IMR-90 (cell line): ENCODE measurements around the gene ESRP2. TPM values are rescaled to one million over a fixed set of nuclear protein-coding genes. Genes with fewer than 3 reads are reported as not detected.

Experiments used
- ATAC-seq: fragments of 200-7000 bp; cut with Tn5 transposase; 2 replicates; pipeline ENCODE4 v1.9.1; 2020; ENCODE audit warnings: low read depth, mild to moderate bottlenecking, moderate library complexity
- BruUV-seq: library from RNA; stranded (reverse); fragments of 400-500 nt; replicated peaks from 2 replicates; lab custom pipeline; 2021; lab: Mats Ljungman, UMichigan
- CTCF ChIA-PET: fragments of 300-600 bp; formaldehyde crosslinking; extraction: SDS; loops from one replicate; lab custom pipeline; 2021; ENCODE audit warnings: antibody characterized with exemption; lab: Yijun Ruan, JAX
- POLR2A ChIA-PET: fragments of 300-600 bp; sonication (Branson Sonifier 250); formaldehyde crosslinking; loops from one replicate; lab custom pipeline; 2022; ENCODE audit warnings: antibody characterized with exemption; ENCODE audit not compliant: unreplicated experiment; lab: Charles Lee
- DNase-seq: peaks from one replicate; pipeline ENCODE4 v3.0.0; 2013
- H2AFZ ChIP-seq: replicated peaks from 2 replicates; pipeline ENCODE3; 2013; ENCODE audit warnings: low read length, mild to moderate bottlenecking; ENCODE audit not compliant: poor library complexity
- H2AK5ac ChIP-seq: 2 replicates; pipeline ENCODE4 v1.6.1; 2013; ENCODE audit warnings: low read depth, low read length, inconsistent platforms
- H2AK9ac ChIP-seq: replicated peaks from 2 replicates; pipeline ENCODE3; 2013; ENCODE audit warnings: mild to moderate bottlenecking, low read depth, low read length, moderate library complexity; ENCODE audit not compliant: poor library complexity
- H2BK120ac ChIP-seq: 2 replicates; pipeline ENCODE4 v1.6.1; 2013; ENCODE audit warnings: low read depth, low read length, inconsistent platforms
- H2BK15ac ChIP-seq: 3 replicates; pipeline ENCODE4 v1.6.1; 2013; ENCODE audit warnings: low read depth, low read length, inconsistent platforms
- H2BK20ac ChIP-seq: 2 replicates; pipeline ENCODE4 v1.6.1; 2013; ENCODE audit warnings: low read depth, mild to moderate bottlenecking, inconsistent platforms, low read length, moderate library complexity
- H2BK5ac ChIP-seq: 2 replicates; pipeline ENCODE4 v1.6.1; 2013; ENCODE audit warnings: mild to moderate bottlenecking, low read depth, low read length, inconsistent platforms; ENCODE audit not compliant: poor library complexity, severe bottlenecking
- H3K14ac ChIP-seq: replicated peaks from 2 replicates; pipeline ENCODE4 v1.6.1; 2013; ENCODE audit warnings: low read depth, low read length, inconsistent platforms
- H3K18ac ChIP-seq: 2 replicates; pipeline ENCODE4 v1.6.1; 2013; ENCODE audit warnings: low read depth, low read length, control low read depth
- H3K23ac ChIP-seq: 2 replicates; pipeline ENCODE4 v1.6.1; 2013; ENCODE audit warnings: low read depth, low read length, inconsistent platforms
- H3K27ac ChIP-seq: 2 replicates; pipeline ENCODE4 v1.5.1; 2013; ENCODE audit warnings: mild to moderate bottlenecking, control low read depth, low read length; ENCODE audit not compliant: insufficient read depth
- H3K27me3 ChIP-seq: 2 replicates; pipeline ENCODE4 v1.6.1; 2013; ENCODE audit warnings: low read length; ENCODE audit not compliant: control insufficient read depth, insufficient read depth
- H3K36me3 ChIP-seq: 2 replicates; pipeline ENCODE4 v1.6.1; 2013; ENCODE audit warnings: low read length, mixed read lengths; ENCODE audit not compliant: control insufficient read depth, insufficient read depth
- H3K4ac ChIP-seq: 2 replicates; pipeline ENCODE4 v1.6.1; 2013; ENCODE audit warnings: low read depth, low read length, inconsistent platforms
- H3K4me1 ChIP-seq: 2 replicates; pipeline ENCODE4 v1.6.1; 2013; ENCODE audit warnings: low read length, mixed read lengths; ENCODE audit not compliant: control insufficient read depth, insufficient read depth
- H3K4me2 ChIP-seq: 2 replicates; pipeline ENCODE4 v1.6.1; 2013; ENCODE audit warnings: low read depth, mild to moderate bottlenecking, control low read depth, low read length, moderate library complexity
- H3K4me3 ChIP-seq: 2 replicates; pipeline ENCODE4 v1.5.1; 2013; ENCODE audit warnings: low read depth, mild to moderate bottlenecking, control low read depth, low read length, moderate library complexity; ENCODE audit not compliant: insufficient read depth
- H3K56ac ChIP-seq: 2 replicates; pipeline ENCODE4 v1.6.1; 2013; ENCODE audit warnings: low read length, inconsistent platforms; ENCODE audit not compliant: insufficient read depth; ENCODE audit errors: extremely low read depth
- H3K79me1 ChIP-seq, 2 experiments: 2 replicates each; pipeline ENCODE4 v1.6.1; 2013; ENCODE audit warnings: low read length in 2 of 2, inconsistent platforms in 1 of 2, low read depth in 1 of 2
- H3K9ac ChIP-seq: 2 replicates; pipeline ENCODE4 v1.6.1; 2013; ENCODE audit warnings: low read depth, low read length, control low read depth
- H3K9me1 ChIP-seq: 2 replicates; pipeline ENCODE4 v1.6.1; 2013; ENCODE audit warnings: low read length, inconsistent platforms; ENCODE audit not compliant: insufficient read depth
- H3K9me3 ChIP-seq: 2 replicates; pipeline ENCODE4 v1.6.1; 2013; ENCODE audit warnings: low read length; ENCODE audit not compliant: control insufficient read depth, insufficient read depth
- H4K20me1 ChIP-seq: 2 replicates; pipeline ENCODE4 v1.6.1; 2013; ENCODE audit warnings: low read length, inconsistent platforms; ENCODE audit not compliant: insufficient read depth
- H4K5ac ChIP-seq: 2 replicates; pipeline ENCODE4 v1.6.1; 2013; ENCODE audit warnings: mild to moderate bottlenecking, low read depth, low read length, control low read depth
- H4K8ac ChIP-seq, 2 experiments: 2 replicates each; pipeline ENCODE4 v1.6.1; 2013; ENCODE audit warnings: low read depth in 2 of 2, low read length in 2 of 2, control low read depth in 1 of 2, inconsistent platforms in 1 of 2
- H4K91ac ChIP-seq: 2 replicates; pipeline ENCODE4 v1.6.1; 2013; ENCODE audit warnings: low read depth, low read length, inconsistent platforms; ENCODE audit not compliant: insufficient read depth
- CEBPB ChIP-seq: IDR thresholded peaks from 2 replicates; pipeline ENCODE4 v1.6.1; 2012; ENCODE audit warnings: low read depth, low read length, improper control_type of control experiment
- CTCF ChIP-seq: conservative IDR thresholded peaks from 2 replicates; pipeline ENCODE4 v1.5.1; 2012; ENCODE audit warnings: mild to moderate bottlenecking, low read depth, low read length, improper control_type of control experiment
- FOS ChIP-seq: fragments of 150-350 bp; IDR thresholded peaks from 2 replicates; pipeline ENCODE4 v1.6.1; 2016; ENCODE audit warnings: low read depth, low read length
- MXI1 ChIP-seq: IDR thresholded peaks from 2 replicates; pipeline ENCODE4 v1.6.1; 2012; ENCODE audit warnings: low read depth, mild to moderate bottlenecking, low read length, moderate library complexity, borderline replicate concordance
- NFE2L2 ChIP-seq: fragments of 150-350 bp; IDR thresholded peaks from 2 replicates; pipeline ENCODE4 v1.6.1; 2016; ENCODE audit warnings: low read depth, mild to moderate bottlenecking, low read length
- RAD21 ChIP-seq: IDR thresholded peaks from 2 replicates; pipeline ENCODE4 v1.6.1; 2012; ENCODE audit warnings: low read length, improper control_type of control experiment
- WGBS, 2 experiments: methylation state at CpG; one replicate each; pipeline versions ENCODE4 v1.1.5 to v1.1.7; 2013; ENCODE audit warnings: missing lambda C conversion rate in 2 of 2; ENCODE audit not compliant: insufficient read length in 1 of 2; ENCODE audit errors: extremely low coverage in 2 of 2; 5-methylcytosine and 5-hydroxymethylcytosine counted together
- dilution Hi-C: fragments of 300-500 bp; cut with HindIII; formaldehyde crosslinking; loops from one replicate; pipeline ENCODE4 v1.14.3; 2018; ENCODE audit warnings: low sequenced_read_pairs; ENCODE audit not compliant: unreplicated experiment
- in situ Hi-C: fragments of 300-500 bp; cut with MboI; formaldehyde crosslinking; loops from 3 replicates; pipeline ENCODE4 v1.14.3; 2019; ENCODE audit warnings: low sequenced_read_pairs, inconsistent platforms, mixed read lengths
- intact Hi-C: fragments of 100-400 bp; cut with micrococcal nuclease; formaldehyde crosslinking; loops from 2 replicates; pipeline ENCODE4 v1.10.0; 2022
- polyA plus RNA-seq, 3 experiments: library from polyadenylated mRNA; depleted of rRNA; stranded (reverse); fragments of >200 nt; gene quantifications; 2 replicates each; pipeline ENCODE4 v1.2.3, GENCODE V29; 2012; ENCODE audit warnings: low replicate concordance in 1 of 3
- total RNA-seq: library from RNA; depleted of rRNA; stranded (reverse); fragments of >200 nt; gene quantifications from 2 replicates; pipeline ENCODE4 v1.2.3, GENCODE V29; 2012

Gene ESRP2
- total and polyA plus RNA-seq, 2 of the 4 experiments (the other 2 are of a cell fraction) = 0.07 TPM; not detected in 1

DNA sequence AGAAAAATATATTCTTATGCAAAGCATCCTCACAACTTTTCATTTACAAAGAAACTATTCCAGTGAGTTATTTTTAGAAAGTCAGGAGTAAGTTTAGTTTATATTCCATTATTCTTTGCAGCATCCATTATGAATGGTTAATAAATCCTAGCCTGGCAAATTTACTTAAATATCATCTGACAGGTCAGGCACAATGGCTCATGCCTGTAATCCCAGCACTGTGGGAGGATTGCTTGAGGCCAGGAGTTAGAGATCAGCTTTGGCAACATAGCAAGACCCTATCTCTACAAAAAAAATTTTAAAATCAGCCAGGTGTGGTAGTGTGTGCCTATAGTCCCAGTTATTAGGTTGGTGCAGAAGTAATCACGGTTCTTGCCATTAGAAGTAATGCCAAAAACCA lies 12.9 kb downstream of the ESRP2 start:
- no peak overlapping the region for H3K14ac ChIP-seq
- H3K9me1 ChIP-seq = no peaks in the 10 kb centered on the region
- H2AK9ac ChIP-seq = no peak overlapping the region
- no peak overlapping the region for H2BK120ac ChIP-seq
- in situ Hi-C loops (loop anchor here (10.0 kb wide), 2 partner anchors 128 to 238 kb away; partner anchors contain the start of gene DPEP3), intact Hi-C loops (loop anchor here (10.0 kb wide), 1 partner anchor 258 kb away; the partner anchor contains the start of gene SLC12A4), dilution Hi-C loops (no loop called here)
- H2BK15ac ChIP-seq = no peak overlapping the region
- WGBS, 2 experiments = no CpG with 5 or more reads among the region's 1 CpG
- no peak overlapping the region for H2BK5ac ChIP-seq
- H4K5ac ChIP-seq = no peak overlapping the region
- DNase-seq (no peak), ATAC-seq (no peak)
- peaks cover 6% of the 10 kb centered on the region for H3K36me3 ChIP-seq
- no peak overlapping the region for H4K91ac ChIP-seq
- H3K9ac ChIP-seq = no peak overlapping the region
- no peak overlapping the region for H4K8ac ChIP-seq
- H3K4ac ChIP-seq = no peak overlapping the region
- H3K4me3 ChIP-seq = no peak overlapping the region
- peaks cover 2% of the 10 kb centered on the region for H3K4me1 ChIP-seq
- ChIA-PET CTCF (no interaction called here), POLR2A (no interaction called here)
- no TSS peak for BruUV-seq
- no peak overlapping the region for H2BK20ac ChIP-seq
- H3K56ac ChIP-seq = no peak overlapping the region
- no peak overlapping the region for H3K18ac ChIP-seq
- H3K9me3 ChIP-seq = no peaks in the 10 kb centered on the region
- no peaks in the 10 kb centered on the region for H3K79me1 ChIP-seq
- H3K23ac ChIP-seq = no peak overlapping the region
- no peak overlapping the region for H2AK5ac ChIP-seq
- no peaks in the 10 kb centered on the region for H4K20me1 ChIP-seq
- H3K27me3 ChIP-seq = no peaks in the 10 kb centered on the region
- H3K4me2 ChIP-seq = no peak overlapping the region
- no peak for TF ChIP-seq NFE2L2
- no peak for TF ChIP-seq MXI1
- no peak for TF ChIP-seq RAD21
- TF ChIP-seq FOS = no peak
- no peak for TF ChIP-seq CTCF
- no peak for TF ChIP-seq CEBPB
- no peak overlapping the region for H2AFZ ChIP-seq
- no peak overlapping the region for H3K27ac ChIP-seq
